ENCODE data around the gene SOAT2. TPM values are rescaled to one million over a fixed set of nuclear protein-coding genes. Genes with fewer than 3 reads are reported as not detected.
"Not testable (repeated sequence)": the region's sequence is repeated elsewhere in the genome, so short reads cannot be mapped to it uniquely, and the experiment has no call there.

Gene SOAT2
- total RNA-seq, 4 donors from 2014 or later: not detected

- Histone ChIP-seq H3K27ac (no peak overlapping the region), H3K27me3 (no peaks in the 10 kb centered on the region), H3K4me3 (no peak overlapping the region), H3K4me1 (peaks cover 8% of the 10 kb centered on the region), H3K9me3 (no peaks in the 10 kb centered on the region), H3K36me3 (no peaks in the 10 kb centered on the region)
- peak in 1 of 2 donors; percentile 16 for DNase-seq (ENCODE audit: low spot score in 2 of 2)
- 70% methylated on average over 7 of the region's 7 CpGs for WGBS
- TF ChIP-seq CTCF (IDR thresholded peaks at IDR 0.05) (no peak), POLR2A (IDR thresholded peaks at IDR 0.05) (no peak), EP300 (IDR thresholded peaks at IDR 0.05) (no peak), POLR2AphosphoS5 (IDR thresholded peaks at IDR 0.05) (no peak)
Measured at GRCh38 chr12:53107122-53107521, 3.8 kb downstream of the SOAT2 start.

GRCh38 chr12:53112431-53112830, 9.1 kb downstream of the SOAT2 start:
- H3K27ac ChIP-seq, H3K9me3 ChIP-seq, H3K4me1 ChIP-seq, H3K36me3 ChIP-seq, H3K4me3 ChIP-seq, H3K27me3 ChIP-seq: not testable (repeated sequence)
- peak in 1 of 2 donors; percentile 4 for DNase-seq (ENCODE audit: low spot score in 2 of 2)
- WGBS: 86% methylated on average over 7 of the region's 7 CpGs

- Histone ChIP-seq H3K27me3 (no peaks in the 10 kb centered on the region), H3K36me3 (no peaks in the 10 kb centered on the region), H3K27ac (no peak overlapping the region), H3K4me3 (no peak overlapping the region), H3K9me3 (no peaks in the 10 kb centered on the region), H3K4me1 (no peaks in the 10 kb centered on the region)
- WGBS: 71% methylated on average over 12 of the region's 12 CpGs
- TF ChIP-seq POLR2AphosphoS5 (IDR thresholded peaks at IDR 0.05) (no peak), CTCF (IDR thresholded peaks at IDR 0.05) (no peak), POLR2A (IDR thresholded peaks at IDR 0.05) (no peak), EP300 (IDR thresholded peaks at IDR 0.05) (no peak)
- DNase-seq (ENCODE audit: low spot score in 2 of 2): peak in 1 of 2 donors; percentile 19
Measured at GRCh38 chr12:53113136-53113705, 9.9 kb downstream of the SOAT2 start.

- Histone ChIP-seq H3K36me3 (no peaks in the 10 kb centered on the region), H3K27me3 (no peaks in the 10 kb centered on the region), H3K9me3 (no peaks in the 10 kb centered on the region), H3K4me1 (no peaks in the 10 kb centered on the region), H3K27ac (no peak overlapping the region), H3K4me3 (no peak overlapping the region)
- TF ChIP-seq CTCF (IDR thresholded peaks at IDR 0.05) (no peak), EP300 (IDR thresholded peaks at IDR 0.05) (no peak), POLR2A (IDR thresholded peaks at IDR 0.05) (no peak), POLR2AphosphoS5 (IDR thresholded peaks at IDR 0.05) (no peak)
- no peak for DNase-seq (ENCODE audit: low spot score in 2 of 2)
Measured at GRCh38 chr12:53113951-53114350, 10.7 kb downstream of the SOAT2 start.

- Histone ChIP-seq H3K36me3 (no peaks in the 10 kb centered on the region), H3K9me3 (no peaks in the 10 kb centered on the region), H3K4me1 (no peaks in the 10 kb centered on the region), H3K27ac (no peak overlapping the region), H3K27me3 (no peaks in the 10 kb centered on the region), H3K4me3 (no peak overlapping the region)
- TF ChIP-seq EP300 (IDR thresholded peaks at IDR 0.05) (no peak), POLR2A (IDR thresholded peaks at IDR 0.05) (no peak), POLR2AphosphoS5 (IDR thresholded peaks at IDR 0.05) (no peak), CTCF (IDR thresholded peaks at IDR 0.05) (no peak)
- peak; percentile 57 to 64 for DNase-seq (ENCODE audit: low spot score in 2 of 2)
- 88% methylated on average over 21 of the region's 33 CpGs for WGBS
Measured at GRCh38 chr12:53115112-53115890, 12.0 kb downstream of the SOAT2 start.

All from suprapubic skin (tissue), 4 donors.